NCI-H1436 treated with DMSO at 0.1 percent for 48 hours (cell line): ENCODE results near the gene HLF.

Experiments used
- DNase-seq: peaks from one replicate; lab custom pipeline; 2025; lab: John Stamatoyannopoulos, UW

Gene HLF, protein sequence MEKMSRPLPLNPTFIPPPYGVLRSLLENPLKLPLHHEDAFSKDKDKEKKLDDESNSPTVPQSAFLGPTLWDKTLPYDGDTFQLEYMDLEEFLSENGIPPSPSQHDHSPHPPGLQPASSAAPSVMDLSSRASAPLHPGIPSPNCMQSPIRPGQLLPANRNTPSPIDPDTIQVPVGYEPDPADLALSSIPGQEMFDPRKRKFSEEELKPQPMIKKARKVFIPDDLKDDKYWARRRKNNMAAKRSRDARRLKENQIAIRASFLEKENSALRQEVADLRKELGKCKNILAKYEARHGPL

DNA sequence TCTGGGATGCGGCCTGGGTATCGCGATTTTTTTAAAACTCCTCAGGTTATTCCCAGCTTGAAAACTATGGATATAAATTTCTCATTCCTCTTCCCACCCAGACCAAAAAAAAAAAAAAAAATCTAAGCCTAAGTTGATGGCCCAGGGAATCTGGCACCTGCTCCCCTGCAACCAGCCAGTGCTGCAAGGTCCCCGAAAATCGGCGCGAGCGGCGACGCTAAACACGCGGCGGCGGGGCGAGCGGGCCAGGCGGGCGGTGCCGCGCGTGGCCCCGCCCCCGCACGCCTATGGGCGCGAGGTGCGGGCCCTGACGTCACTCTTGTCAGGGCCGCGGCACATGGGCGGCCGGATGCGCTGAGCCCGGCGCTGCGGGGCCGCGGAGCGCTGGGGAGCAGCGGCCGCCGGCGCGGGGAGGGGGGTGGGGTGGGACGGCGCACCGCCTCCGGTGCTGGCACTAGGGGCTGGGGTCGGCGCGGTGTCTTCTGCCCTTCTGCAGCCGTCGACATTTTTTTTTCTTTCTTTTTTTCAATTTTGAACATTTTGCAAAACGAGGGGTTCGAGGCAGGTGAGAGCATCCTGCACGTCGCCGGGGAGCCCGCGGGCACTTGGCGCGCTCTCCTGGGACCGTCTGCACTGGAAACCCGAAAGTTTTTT, at the start of gene HLF:
Gene HLF (plus strand): TSS at position 316 of the 654 bp plus-strand sequence. CDS start 525 bp downstream, outside the sequence.
- peak; percentile 21 for DNase-seq

DNA sequence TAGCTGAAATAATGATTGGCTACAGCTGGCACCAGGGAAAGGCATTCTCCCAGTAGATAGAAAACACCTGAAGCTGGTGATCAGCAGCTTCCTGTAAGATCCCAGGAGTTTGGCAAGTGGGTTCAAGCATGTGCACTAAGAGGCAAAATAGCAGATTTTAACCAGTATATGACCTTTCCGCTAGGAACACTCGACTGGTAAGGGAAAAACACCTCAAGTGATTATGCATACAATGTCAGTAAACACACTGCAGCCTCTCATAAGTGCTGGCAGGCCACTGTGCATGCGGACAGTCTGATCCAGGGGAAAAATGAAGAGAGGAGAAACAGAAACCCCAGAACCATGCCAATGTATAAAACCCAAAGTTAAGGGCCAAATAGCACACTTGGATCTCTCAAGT, 49.0 kb upstream of the HLF start:
- no peak for DNase-seq

DNA sequence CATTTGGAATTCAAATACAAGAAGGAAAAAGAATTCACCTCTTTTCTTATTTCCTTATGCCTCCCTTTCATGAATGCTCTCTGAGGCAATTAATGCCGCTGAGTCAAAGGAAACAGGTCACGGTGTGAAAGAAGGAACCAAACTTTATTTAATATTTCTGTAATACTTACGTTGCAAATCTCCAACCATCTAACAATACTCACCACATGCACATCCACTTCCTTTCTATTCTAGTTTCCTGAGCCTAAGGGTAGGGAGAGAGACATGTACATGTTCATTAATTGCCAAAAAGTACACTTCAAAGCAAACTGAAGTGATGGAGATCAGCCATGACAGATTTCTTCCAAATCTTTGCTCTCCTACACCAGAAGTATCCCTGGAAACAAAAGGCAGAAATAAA, 47.9 kb upstream of the HLF start:
- no peak for DNase-seq

DNA sequence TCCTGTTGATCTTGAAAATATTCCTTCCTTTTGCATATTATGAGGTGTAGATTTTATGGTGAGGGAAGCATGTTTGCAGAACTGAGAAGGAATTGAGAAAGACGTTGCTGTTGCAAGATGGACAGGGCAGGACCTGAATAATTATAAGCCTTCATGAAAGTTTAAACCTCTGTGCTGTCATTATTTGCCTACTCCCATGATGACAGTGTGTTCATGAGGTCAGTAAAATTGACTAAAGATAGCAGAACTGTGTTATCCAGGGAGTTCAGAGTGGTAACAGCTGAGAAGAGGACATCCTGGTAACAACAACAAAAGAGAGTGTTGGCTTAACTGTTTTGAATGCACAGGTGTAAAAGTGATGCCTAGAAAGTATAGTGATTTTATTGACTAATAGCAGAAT, 45.3 kb upstream of the HLF start:
- DNase-seq, result no peak

DNA sequence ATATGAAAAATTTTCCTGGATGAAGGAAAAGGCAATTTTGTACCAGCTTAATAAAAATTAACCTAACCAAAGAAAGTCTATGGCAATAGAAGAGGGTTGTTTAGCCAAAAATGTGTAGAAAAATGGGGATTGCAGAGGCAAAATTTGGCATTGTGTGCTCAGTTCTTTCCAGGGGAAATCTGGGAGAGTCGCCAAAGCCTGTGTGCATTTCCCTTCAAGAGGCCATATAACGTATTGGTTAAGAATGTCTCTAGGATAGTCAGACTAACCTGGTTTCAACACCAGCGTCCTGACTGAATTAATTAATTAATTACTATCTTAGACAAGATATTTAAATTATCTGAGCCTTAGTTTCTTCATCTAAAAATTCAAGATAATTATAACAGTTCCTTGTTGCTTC, 44.8 kb upstream of the HLF start:
- DNase-seq, result no peak

DNA sequence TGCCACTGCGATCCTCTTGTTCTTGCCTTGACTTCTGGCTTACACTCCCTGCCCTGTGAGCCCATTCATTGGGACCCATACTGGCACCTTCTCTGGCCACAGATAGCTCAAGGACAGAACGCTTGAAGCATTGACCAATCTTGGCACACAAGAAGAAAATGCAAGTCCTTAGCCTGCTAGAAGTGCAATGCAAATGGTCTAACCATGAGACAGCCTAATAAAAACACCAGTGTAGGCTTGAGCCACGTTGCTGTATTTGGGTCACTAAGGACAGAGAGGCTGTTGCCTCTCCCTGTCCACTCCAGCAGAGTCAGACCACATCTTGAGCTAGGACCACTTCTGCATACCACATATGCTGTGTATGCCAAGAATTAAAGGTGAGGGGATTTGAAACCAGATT, 41.2 kb upstream of the HLF start:
- DNase-seq, result no peak

DNA sequence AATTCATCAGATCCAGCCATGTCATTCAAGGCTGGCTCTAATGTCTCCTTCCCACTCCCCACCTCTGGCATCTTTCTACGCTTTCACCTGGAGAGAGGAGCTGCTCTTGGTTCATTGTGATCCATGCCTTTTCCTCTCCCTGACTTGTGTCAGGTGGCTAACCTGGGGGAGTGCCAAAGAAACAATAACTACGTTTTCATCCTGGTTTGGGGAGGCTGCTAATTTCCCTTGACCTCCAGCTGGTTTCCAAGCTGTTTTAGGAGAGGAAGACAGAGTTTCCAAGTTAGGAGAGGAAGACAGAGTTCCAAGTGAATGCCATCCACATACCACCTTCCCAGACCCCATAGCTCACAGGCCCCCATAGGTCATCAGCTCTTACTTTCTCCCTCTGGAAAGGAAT, 40.0 kb upstream of the HLF start:
- no peak for DNase-seq

DNA sequence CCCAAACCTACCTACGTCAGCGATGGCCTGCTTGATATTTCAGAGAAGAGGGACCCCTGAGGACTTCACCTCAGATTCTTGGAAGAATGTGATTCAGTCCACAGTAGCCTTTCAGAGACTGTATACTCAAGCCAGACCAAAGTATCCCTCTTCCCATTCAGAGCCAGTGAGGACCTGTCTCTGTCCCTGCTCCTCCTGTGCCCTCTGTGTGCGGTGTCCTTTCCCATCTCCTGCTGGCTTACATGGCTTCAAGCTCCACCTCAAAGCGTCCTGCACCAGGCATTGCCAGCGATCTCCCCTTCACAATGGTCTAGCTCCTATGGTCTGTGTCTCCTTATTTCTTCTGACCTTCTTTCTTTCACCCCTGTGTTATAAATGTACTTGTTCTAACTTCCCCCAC, 39.5 kb upstream of the HLF start:
- DNase-seq, result no peak

DNA sequence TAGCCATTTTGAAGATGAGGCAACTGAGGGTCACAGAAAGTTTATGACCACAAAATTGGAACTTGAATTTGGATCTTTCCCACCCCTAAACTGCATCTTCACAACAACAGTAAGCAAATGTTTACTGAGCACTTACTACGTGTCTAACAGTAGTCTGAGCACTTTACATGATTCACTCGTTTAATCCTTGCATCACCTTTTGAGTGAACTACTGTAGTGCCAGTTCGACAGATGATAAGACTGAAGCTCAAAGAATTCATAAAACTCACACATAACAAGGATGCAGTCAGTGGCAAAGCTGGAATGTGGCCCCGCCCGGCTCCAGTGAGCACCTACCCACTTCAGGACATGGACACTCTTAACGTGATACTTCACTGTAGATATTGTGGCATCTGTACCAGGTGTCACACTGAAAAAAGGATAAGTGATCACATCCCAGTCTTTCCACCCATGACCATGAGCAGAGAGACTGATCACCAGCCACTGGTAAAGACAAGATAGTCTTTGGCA, 36.0 kb upstream of the HLF start:
- no peak for DNase-seq

DNA sequence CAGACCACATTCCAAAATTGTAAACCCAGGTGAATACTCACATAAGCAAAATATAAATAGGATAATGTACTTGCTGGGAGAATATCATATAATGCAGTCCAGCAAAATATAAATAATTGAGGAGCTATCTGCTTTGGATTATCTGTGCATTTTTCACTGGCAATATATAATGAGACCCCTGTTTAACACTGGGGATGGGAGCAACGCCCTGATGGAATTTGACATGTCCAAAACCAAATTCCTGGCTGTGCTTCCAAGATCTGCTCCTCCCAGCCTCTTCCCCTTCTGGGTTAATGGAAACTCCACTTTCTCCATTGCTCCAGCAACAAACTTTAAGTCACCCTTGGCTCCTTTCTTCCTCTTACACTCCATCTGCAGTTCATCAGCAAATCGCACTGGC, 35.5 kb upstream of the HLF start:
- DNase-seq, result no peak

DNA sequence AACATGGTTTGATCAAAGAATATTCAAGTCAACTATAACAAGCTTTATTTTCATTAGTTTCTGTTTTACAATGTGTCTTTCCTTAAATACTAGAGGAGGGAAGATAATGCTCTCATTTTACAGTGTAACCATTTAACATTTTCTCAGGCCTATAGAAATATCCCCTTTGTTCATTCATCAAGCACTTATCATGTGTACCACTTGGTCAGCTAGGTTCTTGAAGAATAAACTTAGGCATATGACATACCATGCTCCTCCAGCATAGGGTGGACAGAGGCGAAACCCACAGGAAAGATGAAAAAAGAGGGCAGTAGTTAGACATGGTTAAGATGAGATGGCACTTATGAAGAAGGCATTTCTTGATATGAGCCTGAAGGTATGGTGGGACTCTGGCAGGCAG, 34.0 kb upstream of the HLF start:
- no peak for DNase-seq

DNA sequence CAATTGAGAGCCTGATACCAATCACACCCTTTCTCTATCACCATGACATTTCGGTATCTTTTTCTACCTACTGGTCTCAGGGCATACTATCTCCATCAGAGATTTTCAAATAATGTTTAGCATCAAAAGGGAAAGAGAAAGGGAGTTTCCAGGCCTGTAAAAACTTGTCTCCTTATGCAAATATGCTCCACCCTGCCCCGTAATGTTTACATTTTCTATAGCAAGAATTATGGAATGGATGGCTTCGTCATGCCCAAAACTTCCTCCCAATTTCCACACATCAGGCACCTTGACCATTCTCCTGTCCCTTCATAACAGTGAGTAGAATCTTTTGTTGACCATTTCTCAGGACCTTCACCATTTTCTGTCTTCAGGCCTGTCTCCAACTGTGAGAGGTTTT, 30.9 kb upstream of the HLF start:
- no peak for DNase-seq

DNA sequence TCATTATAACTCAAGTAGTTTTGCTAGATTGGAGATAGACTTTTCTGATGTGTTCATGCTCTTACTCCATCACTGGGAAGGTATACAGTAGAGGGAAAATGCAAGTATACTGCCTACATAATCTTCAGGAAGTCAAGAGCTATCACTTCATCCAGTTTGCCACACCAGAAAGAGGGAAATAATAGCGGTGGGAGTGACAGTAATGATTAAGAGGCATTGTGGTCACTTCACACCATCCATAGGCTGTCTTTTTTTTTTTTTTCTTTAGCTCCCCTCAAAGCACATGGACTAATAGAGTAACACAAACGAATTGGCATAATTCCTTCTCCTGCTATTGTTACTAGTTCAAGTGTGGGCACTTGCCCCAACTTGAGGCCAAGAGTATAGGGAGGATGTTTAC, 28.4 kb upstream of the HLF start:
- DNase-seq, result no peak

DNA sequence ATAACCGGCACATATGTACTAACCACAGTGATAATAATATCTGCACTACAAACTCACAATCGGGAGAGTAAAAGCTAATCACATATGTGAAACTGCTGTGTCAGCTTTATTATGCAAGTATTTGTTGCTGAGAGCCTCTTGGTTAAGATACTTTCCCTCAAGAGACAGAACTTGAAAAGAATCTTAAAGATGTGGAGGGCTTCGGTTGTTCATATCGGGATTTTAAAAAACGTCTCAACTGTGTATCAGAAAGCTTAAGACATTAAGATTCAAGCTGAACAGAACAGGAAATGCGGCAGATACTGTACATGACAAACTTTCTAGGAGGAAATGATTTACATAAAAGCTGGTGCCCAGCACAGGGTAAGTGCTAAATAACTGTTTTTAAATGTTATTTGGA, 27.5 kb upstream of the HLF start:
- DNase-seq, result no peak

DNA sequence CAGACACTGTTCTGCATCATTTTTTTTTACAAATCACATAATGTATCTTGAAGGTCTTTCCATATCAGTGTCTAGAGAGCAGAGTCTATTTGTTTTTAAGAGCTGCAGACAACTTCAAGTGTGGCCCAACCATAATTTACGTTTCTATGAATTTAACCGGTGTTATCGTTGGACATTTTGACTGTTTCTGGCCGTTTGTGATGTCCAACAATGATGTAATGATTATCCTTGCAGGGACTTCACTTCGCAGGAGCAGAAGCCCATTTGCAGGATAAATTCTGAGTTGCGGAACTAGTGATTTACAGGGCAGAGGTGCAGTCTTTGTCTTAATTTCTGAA, 26.9 kb upstream of the HLF start:
- no peak for DNase-seq

DNA sequence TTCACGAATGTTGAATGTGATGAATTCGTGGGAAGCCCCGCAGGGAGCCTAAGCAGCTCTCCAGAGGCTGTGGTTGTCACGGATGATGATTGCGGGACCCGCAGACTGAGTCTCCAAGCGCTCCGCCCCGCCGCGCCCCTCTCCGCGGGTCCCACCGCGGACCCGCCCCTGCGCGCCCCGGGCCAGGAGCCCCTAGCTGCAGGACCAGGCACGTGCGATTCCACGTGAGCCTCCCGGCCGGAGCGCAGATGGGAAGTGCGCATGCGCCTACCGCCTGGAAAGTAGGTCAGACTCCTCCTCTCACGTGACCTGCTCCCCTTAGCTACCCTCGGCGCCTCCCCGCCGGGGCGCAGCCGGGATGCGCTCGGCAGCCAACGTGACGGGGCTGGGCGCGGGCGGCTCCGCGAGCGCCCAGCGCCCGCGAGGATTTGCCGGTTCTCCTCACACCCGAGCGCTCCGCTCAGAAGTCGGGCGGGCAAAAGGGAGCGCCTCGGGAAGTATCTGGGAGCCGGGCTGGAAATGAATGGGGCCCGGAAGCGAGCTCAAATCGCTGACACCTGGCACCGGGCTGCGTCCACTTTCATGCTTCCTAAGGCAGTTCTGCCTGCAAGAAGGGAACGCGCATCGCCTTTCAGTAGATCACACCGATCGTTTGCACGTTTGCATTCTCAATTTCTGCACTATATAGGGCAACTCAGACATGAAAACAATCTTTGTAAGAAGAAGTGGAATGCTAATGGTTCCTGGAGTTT, 26.4 kb upstream of the HLF start:
- peak; percentile 92 for DNase-seq

DNA sequence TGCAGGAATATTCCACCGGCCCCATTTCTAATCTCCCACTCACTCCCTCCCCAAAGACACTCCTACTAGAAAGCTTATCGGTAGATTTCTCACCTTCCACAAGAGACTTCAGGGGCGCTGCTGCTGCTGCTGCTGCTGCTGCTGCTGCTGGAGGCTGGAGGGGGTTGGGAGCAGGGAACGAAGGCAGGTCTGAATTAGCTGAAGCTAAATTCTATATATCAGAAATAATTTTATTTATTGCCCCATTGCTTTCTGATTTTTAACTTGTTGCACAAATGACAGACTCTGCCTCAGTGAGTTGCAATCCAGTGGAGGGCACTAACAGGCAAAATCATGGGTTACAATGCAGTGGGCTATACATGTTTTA, 25.8 kb upstream of the HLF start:
- peak; percentile 59 for DNase-seq

DNA sequence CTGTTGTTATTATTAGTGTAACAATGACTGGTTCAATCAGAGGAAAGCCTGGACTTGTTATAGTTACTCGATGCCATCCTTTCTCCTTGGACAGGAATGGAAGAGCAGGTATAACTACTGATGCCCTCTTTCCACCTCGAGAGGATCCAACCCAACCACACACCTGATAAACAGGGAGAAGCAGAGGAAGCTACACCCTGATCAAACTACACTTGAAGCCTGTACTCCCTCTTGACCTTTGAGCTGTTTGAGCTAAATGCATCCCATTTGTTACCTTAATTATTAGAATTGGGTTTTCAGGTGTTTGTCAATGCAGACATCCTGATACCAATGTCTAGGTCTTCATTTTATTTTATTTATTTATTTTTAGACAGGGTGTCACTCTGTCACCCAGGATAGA, 23.7 kb upstream of the HLF start:
- no peak for DNase-seq

DNA sequence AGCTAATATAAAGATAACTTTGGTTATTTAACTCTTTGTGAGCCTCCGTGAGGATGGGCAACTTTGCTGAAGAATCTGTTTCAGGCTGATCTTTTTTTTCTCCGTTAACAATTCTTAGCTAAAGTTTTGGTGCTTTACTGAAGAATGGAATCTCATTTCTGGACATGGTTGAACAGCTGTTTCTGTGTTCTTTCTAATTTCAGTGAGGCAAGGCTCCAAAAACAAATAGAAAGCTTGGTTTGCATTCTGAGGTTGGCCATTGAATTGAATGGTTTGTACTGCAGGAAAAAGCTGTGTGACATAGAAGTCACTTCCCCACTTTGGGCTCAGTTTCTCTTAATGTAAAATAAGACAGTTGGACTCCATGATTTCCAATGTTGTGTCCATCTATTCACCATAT, 22.3 kb upstream of the HLF start:
- no peak for DNase-seq

DNA sequence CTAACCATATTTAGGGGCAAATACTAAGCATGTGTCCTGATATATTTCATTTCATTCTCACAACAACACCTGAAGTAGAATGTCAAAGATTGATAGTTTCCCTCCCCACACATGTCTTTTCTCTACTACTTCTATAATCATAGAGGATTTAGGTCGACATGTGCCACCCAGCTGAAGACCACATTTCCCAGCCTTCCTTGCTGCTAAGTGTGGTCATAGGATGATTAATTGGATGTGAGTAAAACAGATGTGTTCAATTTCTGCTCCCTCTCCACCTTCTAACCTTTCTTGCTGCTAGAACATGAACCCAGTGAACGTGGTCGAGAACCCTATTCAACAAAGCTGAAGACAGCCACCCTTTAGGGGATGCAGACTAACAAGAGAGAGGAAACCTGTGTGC, 18.8 kb upstream of the HLF start:
- DNase-seq, result no peak

DNA sequence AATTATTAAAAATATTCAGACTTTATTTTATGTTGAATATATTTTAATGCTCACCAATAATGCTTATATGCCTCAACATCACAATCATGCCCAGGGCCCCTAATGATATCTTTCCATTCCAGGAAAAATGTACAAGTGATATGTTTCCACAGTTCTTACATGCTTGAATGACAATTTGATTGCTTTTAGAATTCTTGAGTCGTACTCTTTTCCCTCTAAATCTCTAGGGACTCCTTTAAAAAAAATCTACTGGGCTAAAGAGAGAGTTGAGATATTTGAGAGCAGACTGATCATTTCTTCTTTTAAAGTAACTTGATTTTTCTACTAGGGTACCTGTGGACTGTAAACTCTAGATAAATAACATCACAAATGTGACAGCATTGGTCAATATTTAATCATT, 18.2 kb upstream of the HLF start:
- no peak for DNase-seq

DNA sequence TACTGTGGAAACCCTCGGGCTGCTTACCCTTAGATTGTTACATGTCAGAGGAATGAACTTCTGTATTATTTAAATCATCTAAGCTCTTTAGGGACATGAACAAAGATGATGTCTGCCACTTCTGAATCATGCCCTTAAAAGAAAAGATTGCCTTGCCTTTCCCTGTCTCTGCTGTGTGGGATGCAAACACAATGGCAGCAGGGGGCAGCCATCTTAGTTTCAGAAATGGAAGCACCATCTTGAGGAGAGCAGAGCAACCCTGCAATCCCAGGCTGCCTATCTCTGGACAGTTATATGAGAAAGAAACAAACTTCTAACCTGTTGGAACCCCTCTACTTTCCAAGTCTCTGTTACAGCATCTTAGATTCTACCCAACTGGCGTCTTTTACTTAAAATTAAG, 16.7 kb upstream of the HLF start:
- DNase-seq, result no peak

DNA sequence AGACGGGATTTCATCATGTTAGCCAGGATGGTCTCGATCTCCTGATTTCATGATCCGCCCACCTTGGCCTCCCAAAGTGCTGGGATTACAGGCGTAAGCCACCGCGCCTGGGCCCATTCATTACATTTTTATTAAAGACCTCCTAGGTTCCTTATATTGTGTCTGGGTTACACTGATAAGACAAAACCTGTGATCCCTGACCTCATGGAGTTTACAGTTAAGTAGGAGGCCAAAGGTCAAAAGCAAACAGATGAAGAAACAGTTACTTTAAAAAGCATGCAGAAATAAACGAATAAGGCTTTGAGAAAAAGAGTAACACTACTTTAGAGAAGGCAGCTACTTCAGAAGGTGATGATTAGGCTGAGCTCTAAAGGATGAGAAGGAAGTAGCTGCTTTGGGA, 14.9 kb upstream of the HLF start:
- DNase-seq, result no peak
